ENCODE data around the gene OR13G1. TPM values are rescaled to one million over a fixed set of nuclear protein-coding genes. Genes with fewer than 3 reads are reported as not detected.

Gene OR13G1
- polyA plus RNA-seq, 6 donors from 2014 or later = not detected

GRCh38 chr1:247642742-247643141, 36.8 kb downstream of the OR13G1 start:
- Mint-ChIP-seq H3K27ac (no peak overlapping the region), H3K9me3 (peaks cover 0 to 14% (median 0%) of the 10 kb centered on the region in 7 donors), H3K4me1 (peaks cover 4 to 7% (median 5%) of the 10 kb centered on the region in 3 donors), H3K4me3 (no peak overlapping the region), H3K27me3 (peaks cover 24 to 31% (median 24%) of the 10 kb centered on the region in 3 donors), H3K36me3 (peaks cover 0 to 7% of the 10 kb centered on the region in 2 donors)
- ATAC-seq (ENCODE audit: low read depth in 2 of 2) (no peak), DNase-seq (no peak)

- ATAC-seq (ENCODE audit: low read depth in 2 of 2) (peak; percentile 71 to 96), DNase-seq (peak; percentile 8)
- H3K27me3 Mint-ChIP-seq = peaks cover 28 to 52% (median 33%) of the 10 kb centered on the region in 3 donors
- no peak overlapping the region for H3K27ac Mint-ChIP-seq
- peaks cover 0 to 7% of the 10 kb centered on the region in 2 donors for H3K36me3 Mint-ChIP-seq
- H3K4me1 Mint-ChIP-seq = peaks cover 4 to 7% (median 5%) of the 10 kb centered on the region in 3 donors
- H3K9me3 Mint-ChIP-seq = peaks cover 0 to 14% (median 3%) of the 10 kb centered on the region in 7 donors
- peak overlapping the region in 6 of 8 donors; percentile 25 to 69 (median 52) for H3K4me3 Mint-ChIP-seq
These were observed 40.1 kb downstream of the OR13G1 start for GRCh38 chr1:247639381-247639981.

GRCh38 chr1:247638781-247639180, 40.8 kb downstream of the OR13G1 start:
- Mint-ChIP-seq H3K9me3 (peaks cover 0 to 14% (median 4%) of the 10 kb centered on the region in 7 donors), H3K27ac (no peak overlapping the region), H3K27me3 (peaks cover 35 to 58% (median 40%) of the 10 kb centered on the region in 3 donors), H3K36me3 (peaks cover 0 to 7% of the 10 kb centered on the region in 2 donors), H3K4me1 (peaks cover 4 to 7% (median 5%) of the 10 kb centered on the region in 3 donors), H3K4me3 (peak overlapping the region in 7 of 8 donors; percentile 23 to 78 (median 47))
- DNase-seq = no peak
- ATAC-seq (ENCODE audit: low read depth in 2 of 2) = no peak

- peak overlapping the region in 4 of 8 donors; percentile 20 to 78 (median 42) for H3K4me3 Mint-ChIP-seq
- H3K9me3 Mint-ChIP-seq = peaks cover under 1 to 14% (median 4%) of the 10 kb centered on the region in 7 donors
- DNase-seq (no peak), ATAC-seq (ENCODE audit: low read depth in 2 of 2) (no peak)
- H3K4me1 Mint-ChIP-seq = peaks cover 4 to 7% (median 5%) of the 10 kb centered on the region in 3 donors
- H3K27me3 Mint-ChIP-seq = peaks cover 41 to 58% (median 45%) of the 10 kb centered on the region in 3 donors
- H3K27ac Mint-ChIP-seq = no peak overlapping the region
- peaks cover 0 to 7% of the 10 kb centered on the region in 2 donors for H3K36me3 Mint-ChIP-seq
These were observed 41.5 kb downstream of the OR13G1 start for GRCh38 chr1:247638011-247638410.

- Mint-ChIP-seq H3K27me3 (peaks cover 4 to 11% (median 8%) of the 10 kb centered on the region in 3 donors), H3K4me3 (no peak overlapping the region), H3K4me1 (no peaks in the 10 kb centered on the region), H3K36me3 (peaks cover 0 to 3% of the 10 kb centered on the region in 2 donors), H3K9me3 (peaks cover 0 to 22% (median 7%) of the 10 kb centered on the region in 7 donors), H3K27ac (no peak overlapping the region)
- no peak for DNase-seq
- ATAC-seq (ENCODE audit: low read depth in 2 of 2) = no peak
These were observed 51.6 kb downstream of the OR13G1 start for GRCh38 chr1:247627951-247628350.

Other genes starting within 250 kb of the OR13G1 start
- not detected for gene OR2B11, start 221.6 kb downstream of the OR13G1 start, polyA plus RNA-seq (ENCODE audit: low read depth in 6 of 6)
- not detected for gene OR2C3, start 143.3 kb downstream of the OR13G1 start, polyA plus RNA-seq (ENCODE audit: low read depth in 6 of 6)
- gene GCSAML, start 130.6 kb downstream of the OR13G1 start, polyA plus RNA-seq (ENCODE audit: low read depth in 6 of 6) = under 1 TPM in 1 of 6 donors, not detected in 5; 0.15 TPM
- gene OR2G2, start 91.4 kb downstream of the OR13G1 start, polyA plus RNA-seq (ENCODE audit: low read depth in 6 of 6) = not detected
- not detected for gene OR2G3, start 74.2 kb downstream of the OR13G1 start, polyA plus RNA-seq (ENCODE audit: low read depth in 6 of 6)
- not detected for gene OR6F1, start 36.9 kb upstream of the OR13G1 start, polyA plus RNA-seq (ENCODE audit: low read depth in 6 of 6)
- gene OR14K1, start 58.9 kb upstream of the OR13G1 start, polyA plus RNA-seq (ENCODE audit: low read depth in 6 of 6) = not detected
- not detected for gene OR14A2, start 68.4 kb upstream of the OR13G1 start, polyA plus RNA-seq (ENCODE audit: low read depth in 6 of 6)
- not detected for gene OR1C1, start 80.8 kb upstream of the OR13G1 start, polyA plus RNA-seq (ENCODE audit: low read depth in 6 of 6)
- gene OR14A16, start 144.4 kb upstream of the OR13G1 start, polyA plus RNA-seq (ENCODE audit: low read depth in 6 of 6) = not detected
- not detected for gene OR11L1, start 162.2 kb upstream of the OR13G1 start, polyA plus RNA-seq (ENCODE audit: low read depth in 6 of 6)
- gene TRIM58, start 177.4 kb upstream of the OR13G1 start, polyA plus RNA-seq (ENCODE audit: low read depth in 6 of 6) = 1 to 10 TPM; 2.2 to 6.2 (median 4.7) TPM
- 10 to 100 TPM in 1 of 6 donors, 1 to 10 TPM in 3, under 1 TPM in 2; 0.67 to 10.6 (median 2.0) TPM for gene OR2W3, start 215.8 kb upstream of the OR13G1 start, polyA plus RNA-seq (ENCODE audit: low read depth in 6 of 6)
- under 1 TPM in 1 of 6 donors, not detected in 5; 0.43 TPM for gene OR2T8, start 240.5 kb upstream of the OR13G1 start, polyA plus RNA-seq (ENCODE audit: low read depth in 6 of 6)
- not detected for gene OR2AJ1, start 245.2 kb upstream of the OR13G1 start, polyA plus RNA-seq (ENCODE audit: low read depth in 6 of 6)

All from naive B cell (primary cell).